NCI-H1436 treated with DMSO at 0.1 percent for 48 hours (cell line): Measurements from ENCODE around the gene CTSF.

Experiments used
- DNase-seq: peaks from one replicate; lab custom pipeline; 2025; lab: John Stamatoyannopoulos, UW

Gene CTSF

DNA sequence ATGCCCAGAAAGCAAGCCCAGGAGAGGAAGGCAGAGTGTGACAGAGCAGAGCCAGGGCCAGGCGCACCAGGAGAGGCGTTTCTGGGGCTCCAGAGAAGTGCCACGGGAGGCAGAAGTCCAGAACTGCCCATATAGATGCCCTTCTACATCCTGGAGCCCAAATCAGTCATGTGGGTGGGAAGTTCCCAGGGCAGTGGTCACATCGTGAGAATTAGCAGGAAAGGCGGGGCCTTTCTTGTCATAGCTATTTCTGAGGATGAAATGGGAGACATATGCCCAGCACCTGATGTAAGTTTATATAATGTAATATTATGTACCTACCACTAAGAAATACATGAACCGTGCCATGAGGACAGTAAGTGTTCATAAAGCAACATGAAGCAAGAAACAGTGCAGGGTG is 35.6 kb downstream of the CTSF start:
- DNase-seq: no peak

GRCh38 chr11:66531841-66532240 is 36.6 kb downstream of the CTSF start:
- DNase-seq: no peak

- no peak for DNase-seq
These were observed 37.3 kb downstream of the CTSF start for GRCh38 chr11:66530927-66531709.

DNA sequence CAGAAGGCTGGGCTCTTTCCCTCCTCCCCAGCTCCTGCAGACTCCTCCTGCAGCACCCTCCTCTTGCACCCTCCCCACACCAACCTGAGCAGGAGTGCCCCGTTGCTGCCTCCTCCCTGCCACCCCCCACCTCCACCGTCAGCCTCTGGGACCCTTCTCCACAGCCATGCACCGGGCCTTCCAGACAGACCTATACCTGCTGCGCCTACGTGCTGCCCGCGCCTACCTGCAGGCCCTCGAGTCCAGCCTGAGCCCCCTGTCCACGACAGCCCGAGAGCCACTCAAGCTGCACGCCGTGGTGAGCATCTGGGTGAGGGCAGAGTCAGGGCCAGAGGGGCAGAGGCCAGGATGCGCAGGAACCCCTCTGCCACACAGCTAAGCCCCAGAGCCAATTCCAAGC is 38.8 kb downstream of the CTSF start:
- no peak for DNase-seq

DNA sequence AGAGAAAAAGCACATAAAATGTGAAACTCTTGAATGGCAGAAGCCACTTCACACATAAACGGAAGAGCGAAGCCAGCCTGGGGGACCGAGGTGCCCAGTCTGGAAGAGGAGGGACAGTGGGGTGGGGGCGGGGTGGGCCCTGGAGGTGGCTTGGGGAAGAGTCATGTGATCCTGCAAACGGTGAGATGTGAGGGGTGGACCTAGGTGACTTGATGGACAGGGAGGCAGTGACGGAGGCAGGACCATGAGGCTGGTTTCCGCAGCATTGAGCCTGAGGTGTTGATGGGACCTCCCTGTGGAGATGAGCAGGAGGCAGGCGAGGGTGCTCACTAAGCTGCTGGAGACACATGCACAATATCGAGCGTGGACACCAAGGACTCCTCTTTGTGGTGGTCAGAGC is 39.3 kb downstream of the CTSF start:
- no peak for DNase-seq

DNA sequence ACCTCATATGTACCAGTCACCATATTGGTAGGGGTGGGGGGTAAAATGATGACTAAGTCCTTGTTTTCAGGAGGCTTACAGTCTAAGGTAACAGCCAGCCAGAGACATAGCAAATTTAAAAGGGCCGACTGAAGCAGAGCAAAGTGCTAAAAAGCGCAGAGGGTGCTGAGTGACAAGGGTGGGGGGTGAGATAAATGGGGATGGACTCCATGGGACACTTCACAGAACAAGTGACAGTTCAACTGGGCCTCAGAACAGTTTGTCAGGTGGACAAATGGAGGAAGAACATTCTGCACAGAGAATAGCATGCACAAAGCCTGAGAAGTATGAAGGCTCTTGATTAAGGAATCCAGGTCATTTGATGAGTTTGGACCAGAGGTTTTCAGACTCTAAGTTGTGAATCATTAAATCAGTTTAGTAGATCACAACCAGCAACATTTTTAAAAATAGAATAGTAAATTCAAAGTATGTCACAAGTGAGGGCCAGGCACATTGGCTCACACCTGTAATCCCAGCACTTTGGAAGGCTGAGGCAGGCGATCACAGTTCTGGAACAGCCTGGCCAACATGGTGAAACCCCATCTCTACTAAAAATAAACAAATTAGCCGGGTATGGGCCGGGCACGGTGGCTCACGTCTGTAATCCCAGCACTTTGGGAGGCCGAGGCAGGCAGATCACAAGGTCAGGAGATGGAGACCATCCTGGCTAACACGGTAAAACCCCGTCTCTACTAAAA is 43.9 kb downstream of the CTSF start:
- no peak for DNase-seq

GRCh38 chr11:66523611-66524010 is 44.8 kb downstream of the CTSF start:
- DNase-seq: no peak
